ENCODE data around the gene TERB1. TPM values are rescaled to one million over a fixed set of nuclear protein-coding genes. Genes with fewer than 3 reads are reported as not detected.

Gene TERB1
- total RNA-seq, 4 donors from 2014 or later: not detected

- peak within 1 kb of the TSS; percentile 19 to 66 (median 38) for H3K4me3 ChIP-seq
- H3K36me3 ChIP-seq: no peaks in the 10 kb centered on the region
- DNase-seq: no peak
- WGBS, 2 donors: no CpG with 5 or more reads among the region's 79 CpGs
- intact Hi-C loops (cut with DNase I): no loop called here
- H3K9me3 ChIP-seq: no peaks in the 10 kb centered on the region
- no peak for TF ChIP-seq CTCF (IDR thresholded peaks at IDR 0.05)
- TF ChIP-seq POLR2A (IDR thresholded peaks at IDR 0.05): no peak
- H3K27me3 ChIP-seq: peaks cover 12 to 62% (median 13%) of the 10 kb centered on the region in 4 donors
- peaks cover 12 to 17% (median 13%) of the 10 kb centered on the region in 3 donors for H3K4me1 ChIP-seq
- no peak within 1 kb of the TSS for H3K27ac ChIP-seq
Measured at GRCh38 chr16:66844342-66845079, 43.1 kb upstream of the TERB1 start, which contains the start of gene CA7. CA7 (plus strand) TSS chr16:66844414; CDS start chr16:66844488, 74 bp downstream.

- 27 to 44% methylated on average over 6 to 7 of the region's 14 CpGs for WGBS, 2 donors
- peaks cover 12 to 17% (median 13%) of the 10 kb centered on the region in 3 donors for H3K4me1 ChIP-seq
- H3K36me3 ChIP-seq: no peaks in the 10 kb centered on the region
- H3K9me3 ChIP-seq: no peaks in the 10 kb centered on the region
- intact Hi-C loops (cut with DNase I): no loop called here
- DNase-seq: no peak
- no peak for TF ChIP-seq CTCF (IDR thresholded peaks at IDR 0.05)
- no peak for TF ChIP-seq POLR2A (IDR thresholded peaks at IDR 0.05)
- peak overlapping the region; percentile 19 to 66 (median 38) for H3K4me3 ChIP-seq
- H3K27ac ChIP-seq: no peak overlapping the region
- peaks cover 12 to 60% (median 13%) of the 10 kb centered on the region in 4 donors for H3K27me3 ChIP-seq
Measured at GRCh38 chr16:66844009-66844341, 42.6 kb upstream of the TERB1 start.

GRCh38 chr16:66843191-66843590 lies 41.8 kb upstream of the TERB1 start:
- H3K4me3 ChIP-seq: no peak overlapping the region
- H3K36me3 ChIP-seq: no peaks in the 10 kb centered on the region
- DNase-seq: no peak
- peaks cover 12 to 52% (median 13%) of the 10 kb centered on the region in 4 donors for H3K27me3 ChIP-seq
- H3K4me1 ChIP-seq: peaks cover 12 to 17% (median 13%) of the 10 kb centered on the region in 3 donors
- WGBS, 2 donors: 86% methylated on average over 2 of the region's 2 CpGs; no CpG with 5 or more reads in 1 of the 2 donors
- H3K9me3 ChIP-seq: no peaks in the 10 kb centered on the region
- TF ChIP-seq CTCF (IDR thresholded peaks at IDR 0.05): no peak
- no peak for TF ChIP-seq POLR2A (IDR thresholded peaks at IDR 0.05)
- H3K27ac ChIP-seq: no peak overlapping the region
- intact Hi-C loops (cut with DNase I): no loop called here

GRCh38 chr16:66842765-66843164 lies 41.4 kb upstream of the TERB1 start:
- 43 to 80% methylated on average over 4 to 5 of the region's 7 CpGs for WGBS, 2 donors
- H3K4me1 ChIP-seq: peaks cover 12 to 17% (median 13%) of the 10 kb centered on the region in 3 donors
- H3K36me3 ChIP-seq: no peaks in the 10 kb centered on the region

More at GRCh38 chr16:66842765-66843164, 41.4 kb upstream of the TERB1 start:
- TF ChIP-seq POLR2A (IDR thresholded peaks at IDR 0.05): no peak
- no peak for TF ChIP-seq CTCF (IDR thresholded peaks at IDR 0.05)
- DNase-seq: no peak
- intact Hi-C loops (cut with DNase I): no loop called here
- Histone ChIP-seq H3K27ac (no peak overlapping the region), H3K27me3 (peaks cover 12 to 49% (median 13%) of the 10 kb centered on the region in 4 donors), H3K9me3 (no peaks in the 10 kb centered on the region), H3K4me3 (no peak overlapping the region)
